Activated CD8-positive, alpha-beta memory T cell treated with anti-CD3 and anti-CD28 coated beads for 4 hours (primary cell): Measurements from ENCODE around the gene SYNPO2.

Experiments
- DNase-seq, 2 donors: peaks; one replicate each; pipeline ENCODE4 v3.0.0-alpha.2; 2020; ENCODE audit warnings: low read depth in 2 of 2

SYNPO2 gene

GRCh38 chr4:118881512-118882146, 7.0 kb upstream of the SYNPO2 start:
- no peak for DNase-seq

GRCh38 chr4:118883861-118884260, 4.8 kb upstream of the SYNPO2 start:
- no peak for DNase-seq

- DNase-seq, result no peak
These were observed 3.9 kb upstream of the SYNPO2 start for GRCh38 chr4:118884716-118885115.

GRCh38 chr4:118889312-118889691, 648 bp downstream of the SYNPO2 start:
- DNase-seq, result no peak

- DNase-seq, result no peak
These were observed 5.4 kb downstream of the SYNPO2 start for GRCh38 chr4:118894034-118894433.

GRCh38 chr4:118898221-118898620, 9.6 kb downstream of the SYNPO2 start:
- no peak for DNase-seq

GRCh38 chr4:118898684-118899138, 10.1 kb downstream of the SYNPO2 start:
- no peak for DNase-seq

GRCh38 chr4:118904418-118904817, 15.8 kb downstream of the SYNPO2 start:
- no peak for DNase-seq

- no peak for DNase-seq
These were observed 16.3 kb downstream of the SYNPO2 start for GRCh38 chr4:118904935-118905334.

GRCh38 chr4:118905566-118905965, 16.9 kb downstream of the SYNPO2 start:
- DNase-seq, result no peak

- DNase-seq, result no peak
These were observed 20.7 kb downstream of the SYNPO2 start for GRCh38 chr4:118909173-118909956.

- DNase-seq, result no peak
These were observed 21.6 kb downstream of the SYNPO2 start for GRCh38 chr4:118910221-118910620.

GRCh38 chr4:118911238-118911703, 22.6 kb downstream of the SYNPO2 start:
- no peak for DNase-seq

- no peak for DNase-seq
These were observed 26.8 kb downstream of the SYNPO2 start for GRCh38 chr4:118915468-118915867.

- no peak for DNase-seq
These were observed 28.1 kb downstream of the SYNPO2 start for GRCh38 chr4:118916691-118917289.

GRCh38 chr4:118917582-118917981, 28.9 kb downstream of the SYNPO2 start:
- DNase-seq, result no peak

- DNase-seq, result no peak
These were observed 29.7 kb downstream of the SYNPO2 start for GRCh38 chr4:118918388-118918787.

- no peak for DNase-seq
These were observed 31.6 kb downstream of the SYNPO2 start for GRCh38 chr4:118920247-118920646.

GRCh38 chr4:118921786-118922185, 33.1 kb downstream of the SYNPO2 start:
- no peak for DNase-seq

- DNase-seq, result no peak
These were observed 35.2 kb downstream of the SYNPO2 start for GRCh38 chr4:118923891-118924290.

- DNase-seq, result no peak
These were observed 39.3 kb downstream of the SYNPO2 start for GRCh38 chr4:118927974-118928373.

- no peak for DNase-seq
These were observed 41.6 kb downstream of the SYNPO2 start for GRCh38 chr4:118930255-118930654.

- no peak for DNase-seq
These were observed 43.1 kb downstream of the SYNPO2 start for GRCh38 chr4:118931786-118932185.
